NCI-H510A (cell line): Measurements from ENCODE around the gene DNMT3A.
"Not testable (repeated sequence)": the region's sequence is repeated elsewhere in the genome, so short reads cannot be mapped to it uniquely, and the experiment has no call there.

ENCODE experiments used
- DNase-seq: peaks from one replicate; lab custom pipeline; 2025; lab: John Stamatoyannopoulos, UW

Gene DNMT3A

GRCh38 chr2:25283921-25284320 is 57.8 kb downstream of the DNMT3A start:
- no peak for DNase-seq

GRCh38 chr2:25281941-25282340 is 59.8 kb downstream of the DNMT3A start:
- no peak for DNase-seq

DNA sequence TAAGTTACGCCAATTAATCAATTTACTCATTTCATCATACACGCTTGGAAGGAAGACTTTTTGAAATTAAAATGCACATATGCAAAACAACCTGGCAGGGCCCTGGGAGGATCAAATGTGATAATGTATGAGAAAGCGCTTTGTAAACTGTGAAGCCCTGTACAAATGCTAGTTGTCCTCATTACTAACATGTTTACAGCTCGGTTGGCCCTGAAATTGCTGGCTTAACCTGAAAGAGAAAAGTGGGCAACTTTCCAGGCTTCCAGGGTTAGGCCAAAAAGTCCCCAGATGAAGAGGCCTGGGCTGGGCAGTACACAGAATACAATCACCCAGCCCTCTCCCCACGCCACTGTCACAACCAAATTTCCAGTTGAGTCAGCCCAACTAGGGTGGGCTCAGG is 60.2 kb downstream of the DNMT3A start:
- no peak for DNase-seq

DNA sequence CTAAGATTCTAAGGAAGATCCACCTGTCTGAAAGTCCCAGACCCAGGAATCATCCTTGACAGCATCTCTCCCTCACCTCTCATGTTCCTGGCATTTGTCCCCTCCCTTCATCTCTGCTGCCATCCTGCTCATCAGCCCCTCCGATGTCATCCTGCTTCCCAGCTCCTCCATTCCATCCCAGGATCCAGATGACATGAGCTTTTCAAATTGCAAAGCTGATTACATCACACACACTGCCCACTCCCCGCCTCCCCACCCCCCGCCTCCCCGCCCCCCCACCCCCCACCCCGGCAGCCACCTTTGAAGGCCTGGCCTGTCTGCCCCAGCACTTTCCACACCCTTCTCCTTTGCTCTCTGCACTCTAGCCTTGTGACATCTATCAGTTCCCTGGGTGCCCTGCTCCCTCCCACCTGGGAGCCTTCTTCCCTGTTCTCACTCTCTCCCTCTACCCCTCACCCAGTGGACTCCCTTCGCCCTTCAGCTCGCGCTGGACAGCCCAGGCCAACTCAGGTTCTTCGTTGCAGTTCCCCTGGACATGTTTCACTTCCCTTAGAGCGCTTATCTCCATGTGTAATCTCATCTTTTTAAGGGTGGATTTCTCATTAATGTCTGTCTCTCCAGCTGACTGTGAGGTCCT is 61.6 kb downstream of the DNMT3A start:
- no peak for DNase-seq

GRCh38 chr2:25279091-25279651 is 62.6 kb downstream of the DNMT3A start:
- DNase-seq, result no peak

- DNase-seq, result no peak
Observed at GRCh38 chr2:25276569-25277465, 64.9 kb downstream of the DNMT3A start.

- DNase-seq, result no peak
Observed at GRCh38 chr2:25275575-25275965, 66.2 kb downstream of the DNMT3A start.

DNA sequence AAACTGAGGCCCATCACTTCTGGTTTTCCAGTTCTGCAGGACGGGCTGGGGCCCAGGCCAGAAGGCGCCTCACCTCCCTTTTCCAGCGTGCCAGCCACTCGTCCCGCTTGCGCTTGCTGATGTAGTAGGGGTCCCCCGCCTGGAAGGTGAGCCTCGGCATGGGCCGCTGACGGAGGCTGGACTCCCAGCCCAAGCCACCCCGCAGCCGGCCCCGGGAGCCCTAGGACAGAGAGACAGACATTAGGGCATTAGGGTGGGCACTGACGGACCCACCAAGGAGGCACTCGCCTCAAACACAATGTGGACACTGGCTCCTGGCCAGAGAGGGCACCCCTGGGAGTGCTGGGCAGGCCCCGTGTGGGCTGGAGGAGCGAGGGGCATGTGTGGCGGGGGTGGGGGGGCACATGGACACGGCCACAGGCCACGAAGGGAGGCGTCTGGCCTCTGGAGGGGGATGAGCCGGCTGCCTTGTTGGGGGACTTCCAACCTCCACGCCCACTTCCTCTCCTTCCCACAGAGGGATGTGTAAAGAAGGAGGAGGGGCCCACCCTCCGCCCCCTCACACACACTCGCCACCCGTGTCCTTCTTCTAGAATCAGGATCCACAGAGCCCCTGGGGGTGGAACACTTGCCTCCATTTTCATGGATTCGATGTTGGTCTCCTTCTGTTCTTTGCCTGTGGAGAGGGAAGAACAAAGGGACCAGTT is 66.7 kb downstream of the DNMT3A start:
- DNase-seq, result no peak

GRCh38 chr2:25273985-25274535 is 67.7 kb downstream of the DNMT3A start:
- DNase-seq, result no peak

DNA sequence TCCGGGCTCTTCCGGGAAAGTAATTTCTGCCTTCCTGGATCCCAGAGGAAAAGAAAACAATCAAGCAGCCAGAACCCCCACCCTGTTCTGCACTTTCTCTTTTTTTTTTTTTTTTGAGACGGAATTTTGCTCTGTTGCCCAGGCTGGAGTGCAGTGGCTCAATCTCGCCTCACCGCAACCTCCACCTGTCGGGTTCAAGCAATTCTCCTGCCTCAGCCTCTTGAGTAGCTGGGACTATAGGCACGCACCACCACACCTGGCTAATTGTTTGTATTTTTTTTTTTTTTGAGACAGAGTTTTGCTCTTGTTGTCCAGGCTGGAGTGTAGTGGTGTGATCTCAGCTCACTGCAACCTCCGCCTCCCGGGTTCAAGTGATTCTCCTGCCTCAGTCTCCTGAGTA is 69.0 kb downstream of the DNMT3A start:
- DNase-seq, result not testable (repeated sequence)

- DNase-seq, result no peak
Observed at GRCh38 chr2:25270061-25270460, 71.7 kb downstream of the DNMT3A start.

GRCh38 chr2:25269233-25269632 is 72.5 kb downstream of the DNMT3A start:
- DNase-seq, result no peak

GRCh38 chr2:25268139-25268538 is 73.6 kb downstream of the DNMT3A start:
- no peak for DNase-seq

DNA sequence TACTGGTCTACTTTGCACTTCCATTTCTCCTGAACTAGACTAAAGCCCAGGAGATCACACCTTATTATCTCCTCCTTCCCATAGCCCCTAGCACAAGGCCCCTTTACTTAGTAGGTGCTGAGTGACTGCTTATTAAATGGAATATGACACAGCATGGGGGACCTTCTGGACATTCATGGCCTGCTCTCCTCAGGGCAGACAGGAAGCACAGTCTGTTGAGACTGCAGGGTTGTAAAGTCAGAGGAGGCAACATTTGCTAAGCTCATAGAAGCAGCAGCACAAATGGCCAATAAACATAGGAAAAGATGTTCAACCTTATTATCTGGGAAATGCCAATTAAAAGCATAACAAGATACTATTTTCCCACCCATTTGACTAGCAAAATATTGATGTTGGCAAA is 75.3 kb downstream of the DNMT3A start:
- no peak for DNase-seq

DNA sequence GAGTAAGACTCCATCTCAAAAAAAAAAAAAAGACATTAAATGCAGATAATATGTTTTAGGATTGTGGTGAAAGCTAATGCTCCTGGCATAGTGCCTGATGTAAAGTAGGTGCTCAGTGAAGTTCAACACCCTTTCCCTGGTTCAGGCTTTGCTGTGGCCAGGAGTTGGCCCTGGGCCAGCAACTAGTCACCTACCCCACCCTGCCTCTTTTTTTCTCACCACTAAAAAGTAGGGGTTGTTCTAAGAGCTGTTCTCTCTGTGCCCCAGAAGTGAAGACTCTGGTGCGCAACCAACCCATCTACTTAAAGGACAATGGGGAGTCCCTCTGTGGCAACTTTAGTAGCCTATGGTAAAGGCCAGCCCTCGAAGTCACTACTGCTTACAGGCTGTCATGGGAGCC is 75.9 kb downstream of the DNMT3A start:
- DNase-seq, result no peak

- DNase-seq, result no peak
Observed at GRCh38 chr2:25265001-25265400, 76.7 kb downstream of the DNMT3A start.

DNA sequence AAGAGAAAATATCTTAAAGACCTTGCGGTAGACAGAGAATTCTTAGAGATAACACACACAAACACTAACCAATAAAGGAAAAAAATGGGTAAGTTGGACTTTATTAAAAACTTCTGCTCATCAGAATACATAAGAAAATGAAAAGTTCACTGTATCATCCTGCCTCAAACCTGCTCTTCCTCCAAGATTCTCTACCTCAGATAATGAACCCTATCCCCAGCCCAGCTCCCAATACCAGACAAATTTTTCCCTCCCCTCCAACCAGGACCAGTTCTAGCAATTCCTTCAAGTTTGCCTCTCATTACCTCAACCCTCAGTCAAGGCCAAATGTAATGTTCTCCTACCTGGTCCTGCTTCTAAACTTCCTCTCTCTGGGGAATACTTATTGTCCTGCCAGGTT is 79.4 kb downstream of the DNMT3A start:
- no peak for DNase-seq

GRCh38 chr2:25259737-25260124 is 82.0 kb downstream of the DNMT3A start:
- no peak for DNase-seq

GRCh38 chr2:25258847-25259736 is 82.6 kb downstream of the DNMT3A start:
- no peak for DNase-seq

- DNase-seq, result no peak
Observed at GRCh38 chr2:25257931-25258846, 83.5 kb downstream of the DNMT3A start.
